Measurements from ENCODE around the gene MTHFSD.

The MTHFSD gene

DNA sequence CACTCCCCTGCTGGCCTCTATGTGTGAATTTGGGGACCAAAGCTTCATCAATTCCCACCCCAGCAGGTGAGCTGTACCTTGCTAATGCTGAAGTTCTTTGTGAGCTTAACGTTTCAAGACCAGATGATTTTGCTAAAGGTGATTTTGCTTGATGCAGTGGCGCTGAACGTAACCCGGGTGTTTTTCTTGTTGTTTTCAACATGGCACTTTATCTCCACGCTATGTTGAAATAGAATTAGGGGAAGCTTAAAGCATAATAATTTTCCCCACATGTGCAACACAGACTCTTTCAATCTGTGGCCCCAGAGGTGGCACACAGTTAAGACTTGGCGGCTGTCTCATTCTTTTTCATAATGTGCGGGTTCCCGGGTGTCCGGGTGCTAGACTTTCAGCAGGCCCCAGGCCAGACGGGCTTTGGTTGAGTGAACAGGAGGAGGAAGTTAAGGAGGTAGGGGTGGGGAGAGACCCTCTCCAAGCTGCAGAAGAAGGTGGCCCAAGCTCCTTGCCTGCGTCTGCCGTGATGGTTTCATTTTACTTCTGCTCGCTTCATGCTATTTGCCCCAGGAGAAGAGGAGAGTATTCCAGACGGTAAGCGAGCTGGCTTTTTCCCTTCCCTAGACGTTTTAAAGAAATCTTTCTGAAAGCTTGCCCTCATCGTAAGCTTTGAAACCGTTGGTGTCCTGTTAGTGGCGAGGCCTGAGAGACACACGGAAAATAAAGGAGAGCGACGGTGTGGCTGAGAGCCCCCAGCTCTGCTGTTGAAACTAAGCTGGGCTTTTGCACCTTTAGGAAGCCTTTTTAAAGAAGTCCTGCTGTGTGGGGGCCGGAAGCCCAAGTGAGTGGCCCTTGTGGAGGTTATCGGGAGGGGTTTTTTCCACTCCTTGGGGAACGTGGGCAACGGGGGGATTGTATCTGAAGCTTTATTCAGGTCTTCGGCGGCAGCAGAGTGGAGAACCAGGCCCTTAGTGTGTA lies 15.8 kb upstream of the MTHFSD start:
- no peak for DNase-seq (ENCODE audit: low read depth)

DNA sequence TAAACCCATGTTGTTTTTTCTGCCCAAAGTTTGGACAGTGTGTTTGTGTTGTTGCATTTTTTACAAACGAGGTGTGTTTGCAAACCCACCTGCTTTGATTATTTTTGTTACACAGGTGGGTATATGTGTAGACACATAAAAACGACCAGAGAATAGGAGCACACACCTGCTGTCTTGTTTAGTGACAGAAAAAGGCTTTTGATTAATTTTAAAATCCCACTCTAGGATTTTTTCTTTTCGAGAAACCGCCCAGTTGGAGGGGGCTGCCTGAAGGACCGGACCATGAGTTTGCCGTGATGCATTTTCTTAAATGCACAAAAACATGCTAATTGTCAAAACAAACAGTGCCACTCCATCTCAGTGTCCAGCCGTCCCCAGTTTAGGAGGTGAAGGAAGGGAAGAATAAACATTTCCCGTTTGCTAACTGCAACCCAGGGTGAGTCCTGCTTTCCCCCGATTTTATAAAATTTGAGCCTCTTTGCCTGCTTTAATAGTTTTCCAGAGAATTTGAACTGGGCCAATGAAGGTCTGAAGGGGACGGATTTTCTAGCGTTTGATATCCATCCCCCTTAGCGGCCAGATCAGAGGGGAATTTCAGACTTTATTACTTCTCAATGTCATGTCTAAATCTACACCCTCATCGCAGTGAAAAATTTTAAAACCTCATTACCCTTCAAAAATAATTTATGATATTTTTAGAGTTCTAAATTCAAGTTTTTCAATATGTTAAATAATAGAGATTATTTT lies 14.8 kb upstream of the MTHFSD start:
- no peak for DNase-seq (ENCODE audit: low read depth)

DNA sequence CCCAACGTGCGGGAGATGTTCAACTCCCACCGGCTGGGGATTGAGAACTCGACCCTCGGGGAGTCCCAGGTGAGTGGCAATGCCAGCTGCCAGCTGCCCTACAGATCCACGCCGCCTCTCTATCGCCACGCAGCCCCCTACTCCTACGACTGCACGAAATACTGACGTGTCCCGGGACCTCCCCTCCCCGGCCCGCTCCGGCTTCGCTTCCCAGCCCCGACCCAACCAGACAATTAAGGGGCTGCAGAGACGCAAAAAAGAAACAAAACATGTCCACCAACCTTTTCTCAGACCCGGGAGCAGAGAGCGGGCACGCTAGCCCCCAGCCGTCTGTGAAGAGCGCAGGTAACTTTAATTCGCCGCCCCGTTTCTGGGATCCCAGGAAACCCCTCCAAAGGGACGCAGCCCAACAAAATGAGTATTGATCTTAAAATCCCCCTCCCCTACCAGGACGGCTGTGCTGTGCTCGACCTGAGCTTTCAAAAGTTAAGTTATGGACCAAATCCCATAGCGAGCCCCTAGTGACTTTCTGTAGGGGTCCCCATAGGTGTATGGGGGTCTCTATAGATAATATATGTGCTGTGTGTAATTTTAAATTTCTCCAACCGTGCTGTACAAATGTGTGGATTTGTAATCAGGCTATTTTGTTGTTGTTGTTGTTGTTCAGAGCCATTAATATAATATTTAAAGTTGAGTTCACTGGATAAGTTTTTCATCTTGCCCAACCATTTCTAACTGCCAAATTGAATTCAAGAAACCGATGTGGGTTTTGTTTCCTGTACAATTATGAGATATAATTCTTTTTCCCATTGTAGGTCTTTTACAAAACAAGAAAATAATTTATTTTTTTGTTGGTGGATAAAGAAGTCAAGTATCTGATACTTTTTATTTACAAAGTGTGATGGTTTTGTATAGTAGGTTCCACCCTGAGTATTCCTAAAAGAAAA lies 13.9 kb upstream of the MTHFSD start:
- DNase-seq (ENCODE audit: low read depth): no peak

DNA sequence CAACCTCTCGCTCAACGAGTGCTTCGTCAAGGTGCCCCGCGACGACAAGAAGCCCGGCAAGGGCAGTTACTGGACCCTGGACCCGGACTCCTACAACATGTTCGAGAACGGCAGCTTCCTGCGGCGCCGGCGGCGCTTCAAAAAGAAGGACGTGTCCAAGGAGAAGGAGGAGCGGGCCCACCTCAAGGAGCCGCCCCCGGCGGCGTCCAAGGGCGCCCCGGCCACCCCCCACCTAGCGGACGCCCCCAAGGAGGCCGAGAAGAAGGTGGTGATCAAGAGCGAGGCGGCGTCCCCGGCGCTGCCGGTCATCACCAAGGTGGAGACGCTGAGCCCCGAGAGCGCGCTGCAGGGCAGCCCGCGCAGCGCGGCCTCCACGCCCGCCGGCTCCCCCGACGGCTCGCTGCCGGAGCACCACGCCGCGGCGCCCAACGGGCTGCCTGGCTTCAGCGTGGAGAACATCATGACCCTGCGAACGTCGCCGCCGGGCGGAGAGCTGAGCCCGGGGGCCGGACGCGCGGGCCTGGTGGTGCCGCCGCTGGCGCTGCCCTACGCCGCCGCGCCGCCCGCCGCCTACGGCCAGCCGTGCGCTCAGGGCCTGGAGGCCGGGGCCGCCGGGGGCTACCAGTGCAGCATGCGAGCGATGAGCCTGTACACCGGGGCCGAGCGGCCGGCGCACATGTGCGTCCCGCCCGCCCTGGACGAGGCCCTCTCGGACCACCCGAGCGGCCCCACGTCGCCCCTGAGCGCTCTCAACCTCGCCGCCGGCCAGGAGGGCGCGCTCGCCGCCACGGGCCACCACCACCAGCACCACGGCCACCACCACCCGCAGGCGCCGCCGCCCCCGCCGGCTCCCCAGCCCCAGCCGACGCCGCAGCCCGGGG lies 12.9 kb upstream of the MTHFSD start:
- no peak for DNase-seq (ENCODE audit: low read depth)

DNA sequence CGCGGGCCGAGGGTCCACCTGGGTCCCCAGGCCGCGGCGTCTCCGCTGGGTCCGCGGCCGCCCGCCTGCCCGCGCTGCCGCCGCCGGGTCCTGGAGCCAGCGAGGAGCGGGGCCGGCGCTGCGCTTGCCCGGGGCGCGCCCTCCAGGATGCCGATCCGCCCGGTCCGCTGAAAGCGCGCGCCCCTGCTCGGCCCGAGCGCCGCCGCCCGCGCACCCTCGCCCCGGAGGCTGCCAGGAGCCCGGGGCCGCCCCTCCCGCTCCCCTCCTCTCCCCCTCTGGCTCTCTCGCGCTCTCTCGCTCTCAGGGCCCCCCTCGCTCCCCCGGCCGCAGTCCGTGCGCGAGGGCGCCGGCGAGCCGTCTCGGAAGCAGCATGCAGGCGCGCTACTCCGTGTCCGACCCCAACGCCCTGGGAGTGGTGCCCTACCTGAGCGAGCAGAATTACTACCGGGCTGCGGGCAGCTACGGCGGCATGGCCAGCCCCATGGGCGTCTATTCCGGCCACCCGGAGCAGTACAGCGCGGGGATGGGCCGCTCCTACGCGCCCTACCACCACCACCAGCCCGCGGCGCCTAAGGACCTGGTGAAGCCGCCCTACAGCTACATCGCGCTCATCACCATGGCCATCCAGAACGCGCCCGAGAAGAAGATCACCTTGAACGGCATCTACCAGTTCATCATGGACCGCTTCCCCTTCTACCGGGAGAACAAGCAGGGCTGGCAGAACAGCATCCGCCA lies 12.1 kb upstream of the MTHFSD start:
- no peak for DNase-seq (ENCODE audit: low read depth)

DNA sequence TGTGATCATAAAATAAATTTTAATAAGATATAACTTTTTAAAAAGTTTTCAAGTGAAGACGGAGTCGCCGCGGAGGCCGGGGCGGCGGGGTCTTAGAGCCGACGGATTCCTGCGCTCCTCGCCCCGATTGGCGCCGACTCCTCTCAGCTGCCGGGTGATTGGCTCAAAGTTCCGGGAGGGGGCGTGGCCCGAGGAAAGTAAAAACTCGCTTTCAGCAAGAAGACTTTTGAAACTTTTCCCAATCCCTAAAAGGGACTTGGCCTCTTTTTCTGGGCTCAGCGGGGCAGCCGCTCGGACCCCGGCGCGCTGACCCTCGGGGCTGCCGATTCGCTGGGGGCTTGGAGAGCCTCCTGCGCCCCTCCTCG lies 11.5 kb upstream of the MTHFSD start, which contains the start of gene FOXC2:
TSS of gene FOXC2 (plus strand) at position 229 of the 365 bp plus-strand sequence. CDS start 507 bp downstream, outside the sequence.
- DNase-seq (ENCODE audit: low read depth): no peak

DNA sequence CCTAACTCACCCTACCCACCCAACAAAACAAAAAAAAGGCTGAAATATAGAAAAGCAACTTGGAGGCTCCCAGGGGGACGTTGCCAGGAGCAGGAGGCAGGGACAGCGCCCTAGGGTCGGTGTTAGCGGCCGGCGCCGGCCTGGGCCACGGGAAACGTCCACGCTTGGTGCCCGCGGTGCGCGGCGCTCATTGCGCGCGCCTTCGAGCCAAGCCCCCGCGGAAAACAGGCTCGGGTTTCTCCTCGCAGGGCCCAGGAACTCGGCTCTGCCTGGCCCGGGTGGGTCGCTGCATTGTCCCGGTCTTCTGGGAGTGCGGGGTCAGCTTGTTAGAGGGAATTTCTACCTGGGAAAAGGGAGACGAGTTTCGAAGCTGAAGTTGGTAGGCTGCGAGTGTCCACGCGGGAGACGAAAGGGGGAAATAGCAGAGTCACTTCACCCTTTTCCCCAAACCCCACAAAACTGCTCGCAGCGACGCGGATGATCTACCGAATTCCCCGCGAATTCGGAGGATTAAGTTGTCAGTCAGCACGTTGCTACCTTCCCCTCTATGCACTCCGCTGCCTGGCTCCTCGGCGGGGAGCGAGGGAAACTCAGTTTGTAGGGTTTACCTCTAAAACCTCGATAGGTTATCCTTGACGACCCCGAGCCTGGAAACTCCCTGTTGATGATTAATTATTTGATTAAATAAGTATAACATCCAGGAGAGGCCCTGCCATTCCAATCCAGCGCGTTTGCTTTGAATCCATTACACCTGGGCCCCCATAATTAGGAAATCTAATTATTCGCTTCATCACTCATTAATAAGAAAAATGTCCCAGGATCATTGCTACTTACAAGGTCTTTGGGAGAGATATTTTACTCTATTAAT lies 10.8 kb upstream of the MTHFSD start:
- no peak for DNase-seq (ENCODE audit: low read depth)

DNA sequence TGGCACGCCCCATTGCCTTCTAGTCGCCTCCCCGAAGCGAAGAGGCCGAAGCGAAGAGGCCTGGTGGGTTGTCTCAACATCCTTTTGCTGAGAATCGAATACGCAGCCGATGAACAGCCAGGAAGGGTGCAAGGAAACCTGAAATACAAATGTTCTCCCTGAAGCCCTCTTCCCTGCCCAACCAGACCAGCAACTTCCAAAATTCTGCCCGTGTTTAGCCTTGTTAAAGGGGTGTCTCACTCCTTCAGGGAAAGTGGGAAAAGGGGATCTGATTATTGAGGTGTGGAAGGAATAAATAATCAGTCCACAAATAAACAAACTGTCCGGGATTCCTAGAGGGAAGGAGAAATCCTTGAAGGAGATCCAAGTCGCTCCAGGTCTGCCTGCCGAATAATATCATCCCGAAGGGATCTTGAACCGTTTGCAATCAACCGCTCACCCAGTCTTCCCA lies 10.2 kb upstream of the MTHFSD start:
- DNase-seq (ENCODE audit: low read depth): no peak

DNA sequence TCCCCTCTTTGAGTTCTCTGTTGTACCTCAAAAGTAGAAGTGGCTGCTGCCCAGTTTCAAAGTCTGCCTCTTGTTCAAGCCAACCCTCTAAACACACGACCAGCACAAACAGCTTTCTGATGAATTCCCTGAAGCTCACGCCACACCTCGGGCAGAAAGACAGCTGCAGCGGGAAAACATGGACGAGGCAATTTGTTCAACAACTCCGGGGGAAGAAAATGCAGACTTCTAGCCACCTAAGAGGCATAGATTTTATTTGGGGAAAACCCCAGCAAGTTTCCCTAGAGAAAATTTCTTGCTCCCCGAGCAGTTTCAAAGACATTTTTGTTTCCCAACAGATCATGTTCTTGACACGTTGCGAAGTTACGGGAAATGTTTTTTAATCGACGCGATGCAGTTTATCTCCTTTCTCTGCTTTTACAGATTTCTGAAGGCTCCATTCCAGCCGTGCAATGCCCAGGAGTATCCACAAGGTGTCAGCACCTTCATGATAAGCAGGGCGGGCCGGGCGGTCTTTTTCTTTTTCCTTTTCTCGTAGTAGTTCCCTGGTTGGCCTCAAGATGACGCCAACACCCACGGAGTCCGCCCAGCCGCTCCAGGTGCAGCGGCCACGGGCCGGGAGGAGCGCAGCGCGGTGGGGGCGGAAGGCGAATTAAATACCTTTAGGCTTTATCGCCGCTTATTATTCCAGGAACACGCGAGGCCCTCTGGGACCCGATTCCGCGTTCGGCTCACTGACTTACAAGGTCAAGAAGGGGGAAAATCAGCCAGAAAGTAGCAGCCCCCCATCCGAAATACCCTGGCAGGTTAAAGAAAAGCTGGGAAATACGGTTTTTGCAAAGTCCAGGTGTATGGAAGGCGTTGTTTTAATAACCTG lies 8.7 kb upstream of the MTHFSD start:
- DNase-seq (ENCODE audit: low read depth): no peak

DNA sequence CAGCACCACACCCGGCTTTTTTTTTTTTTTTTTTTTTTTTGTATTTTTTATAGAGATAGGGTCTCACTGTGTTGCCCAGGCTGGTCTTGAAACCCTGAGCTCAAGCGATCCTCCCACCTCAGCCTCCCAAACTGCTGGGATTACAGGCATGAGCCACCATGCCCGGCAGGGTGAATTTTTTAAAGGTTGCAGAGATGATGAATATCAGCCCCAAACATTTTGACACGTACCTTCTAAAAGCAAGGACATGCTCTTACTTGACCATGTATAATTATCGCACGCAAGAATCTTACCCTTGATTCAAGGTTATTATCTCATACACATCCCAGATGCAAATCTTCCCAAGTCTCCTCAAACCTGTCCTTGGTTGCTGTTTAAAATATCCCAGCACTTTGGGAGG lies 7.3 kb upstream of the MTHFSD start:
- no peak for DNase-seq (ENCODE audit: low read depth)

DNA sequence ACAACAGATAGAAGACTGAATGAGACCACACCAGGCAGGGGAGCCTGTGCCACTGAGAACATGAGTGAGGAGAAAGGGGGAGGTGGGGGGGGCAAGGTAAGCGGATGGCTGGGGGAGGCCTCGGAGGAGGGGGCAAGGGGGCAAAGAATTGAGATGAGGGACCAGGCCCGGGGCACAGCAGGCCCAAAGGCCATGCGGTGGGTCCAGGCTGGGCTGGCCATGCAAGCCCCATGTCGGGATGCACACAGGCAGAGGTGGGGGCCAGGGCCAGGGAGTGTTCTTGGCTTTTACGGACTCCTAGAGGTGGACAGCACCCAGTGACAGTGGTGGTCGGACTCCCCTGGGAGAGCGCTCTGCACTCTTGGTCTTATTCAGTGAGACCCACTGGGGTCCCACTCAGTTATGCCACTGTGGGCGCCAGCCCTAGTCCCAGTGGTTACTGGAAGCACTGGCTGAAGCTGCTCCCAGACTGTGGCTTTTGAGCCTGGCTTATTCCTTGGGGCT lies 4.8 kb upstream of the MTHFSD start:
- no peak for DNase-seq (ENCODE audit: low read depth)

DNA sequence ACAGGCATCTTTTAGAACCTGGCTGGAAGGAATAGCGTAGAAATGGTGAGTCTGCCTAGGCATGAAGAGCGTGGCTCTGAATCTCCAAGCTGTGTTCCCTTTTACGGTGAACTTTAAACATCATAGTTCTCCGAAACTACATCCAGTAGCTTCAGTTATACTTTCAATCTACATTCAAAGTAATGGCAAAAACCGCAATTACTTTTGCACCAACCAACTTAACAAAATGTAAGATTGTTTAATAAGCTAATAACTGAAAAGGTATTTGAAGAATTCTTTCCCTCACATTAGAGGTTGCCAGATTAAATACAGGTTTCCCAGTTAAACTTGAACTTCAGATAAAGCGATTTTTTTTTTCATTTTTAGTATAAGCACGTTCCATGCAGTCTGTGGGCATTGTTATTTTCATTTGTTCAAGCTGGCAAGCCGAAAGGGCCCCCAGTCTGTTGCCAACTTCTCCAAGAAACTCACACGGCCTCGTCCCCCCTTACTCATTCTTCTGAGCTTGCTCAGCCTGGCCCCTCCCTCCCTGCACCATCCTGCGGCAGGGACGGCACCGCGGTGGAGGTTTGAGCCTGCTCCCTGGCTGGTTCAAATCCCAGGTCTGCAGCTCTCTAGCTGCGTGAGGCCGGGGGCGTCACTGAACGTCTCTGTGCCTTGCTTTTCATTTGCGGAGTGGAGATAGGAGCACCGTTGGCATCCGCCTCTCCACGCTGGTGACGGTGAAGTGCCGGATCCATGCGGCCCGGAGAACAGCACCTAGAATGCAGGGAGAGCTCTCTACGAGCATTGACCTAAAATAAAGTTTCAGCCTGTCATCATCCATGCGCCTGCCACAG lies 3.5 kb upstream of the MTHFSD start:
- DNase-seq (ENCODE audit: low read depth): no peak

DNA sequence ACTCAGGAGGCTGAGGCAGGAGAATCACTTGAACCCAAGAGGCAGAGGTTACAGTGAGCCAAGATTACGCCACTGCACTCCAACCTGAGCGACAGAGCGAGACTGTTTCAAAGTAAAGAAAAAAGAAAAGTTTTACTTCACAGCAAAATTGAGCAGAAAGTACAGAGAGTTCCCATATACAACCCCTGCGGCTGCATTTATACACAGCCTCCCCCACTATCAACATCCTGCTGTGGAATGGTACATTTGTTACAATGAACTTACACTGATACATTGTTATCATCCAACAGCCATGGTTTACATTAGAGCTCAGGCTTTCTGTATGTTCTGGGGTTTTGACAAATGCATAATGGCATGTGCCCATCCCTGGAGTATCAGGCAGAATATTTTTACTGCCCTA lies 2.6 kb upstream of the MTHFSD start:
- no peak for DNase-seq (ENCODE audit: low read depth)

DNA sequence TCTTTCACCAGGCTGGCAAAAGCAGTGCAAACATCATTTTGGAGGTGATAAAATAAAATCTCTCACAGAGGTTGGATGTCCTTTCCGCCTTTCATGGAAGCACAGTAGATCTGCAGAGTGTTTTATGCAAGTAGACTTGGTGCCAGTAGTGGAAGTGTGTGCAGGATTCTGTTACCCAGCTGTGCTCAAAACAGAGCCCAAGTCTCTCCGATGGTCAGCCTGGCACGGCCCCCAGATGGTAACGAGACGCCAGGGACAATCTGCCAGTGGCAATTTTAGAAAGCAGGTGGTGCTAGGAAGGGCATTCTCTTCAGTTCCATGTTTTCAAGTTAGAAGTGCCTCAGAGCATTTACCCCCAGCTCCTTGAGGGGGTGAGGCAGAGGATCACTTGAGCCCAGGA lies 1.5 kb upstream of the MTHFSD start:
- no peak for DNase-seq (ENCODE audit: low read depth)

DNA sequence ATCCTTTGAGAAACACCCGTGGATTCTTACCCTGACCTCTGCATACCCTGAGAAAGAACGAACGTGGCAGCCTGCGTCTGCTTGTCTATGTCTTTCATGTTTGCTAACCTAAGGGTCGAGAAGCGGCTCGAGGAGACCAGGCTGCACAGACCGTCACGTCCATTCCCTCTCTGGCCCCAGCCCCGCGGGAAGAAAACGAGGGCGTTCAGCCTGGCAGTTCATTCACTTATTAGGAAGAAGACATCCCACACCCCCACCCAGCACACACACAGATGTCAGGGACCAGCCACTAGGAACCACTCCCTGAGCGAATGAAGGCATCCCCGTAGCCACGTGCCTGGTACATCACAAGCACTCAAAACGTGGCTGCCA lies 655 bp upstream of the MTHFSD start:
- DNase-seq (ENCODE audit: low read depth): no peak

DNA sequence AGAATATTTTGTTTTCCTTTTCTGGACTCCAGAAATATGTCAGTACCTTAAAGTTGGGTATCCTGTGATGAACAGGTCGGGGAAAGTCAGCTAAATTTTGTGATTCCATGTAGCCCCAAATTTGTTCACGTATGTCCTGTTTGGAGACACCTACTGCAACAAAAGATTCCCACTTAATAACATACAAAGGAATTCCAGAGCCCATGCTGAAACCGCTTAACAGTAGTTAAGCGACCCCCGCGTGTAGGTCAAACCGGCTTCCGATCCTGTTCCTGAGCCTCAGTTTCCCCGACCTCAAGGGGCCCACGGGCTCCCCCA lies 477 bp downstream of the MTHFSD start:
- no peak for DNase-seq (ENCODE audit: low read depth)

DNA sequence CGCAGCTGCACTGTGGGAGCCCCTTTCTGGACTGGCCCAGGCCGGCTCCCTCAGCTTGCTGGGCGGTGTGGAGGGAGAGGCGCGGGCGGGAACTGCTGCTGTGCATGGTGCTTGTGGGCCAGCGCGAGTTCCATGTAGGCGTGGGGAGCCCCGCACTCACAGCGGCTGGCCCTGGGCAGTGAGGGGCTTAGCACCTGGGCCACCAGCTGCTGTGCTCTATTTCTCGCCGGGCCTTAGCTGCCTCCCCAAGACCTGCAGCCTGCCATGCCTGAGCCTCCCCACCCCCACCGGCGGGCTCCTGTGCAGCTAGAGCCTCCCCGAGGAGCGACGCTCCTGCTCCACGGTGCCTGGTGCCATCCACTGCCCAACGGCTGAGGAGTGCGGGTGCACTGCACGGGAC lies 1.7 kb downstream of the MTHFSD start:
- no peak for DNase-seq (ENCODE audit: low read depth)

All from HS-5 (cell line).